Mesenchymal stem cell (in vitro differentiated cells and primary cell): ENCODE results near the gene BTG4.

ENCODE experiments used
- DNase-seq: peaks from one replicate; pipeline ENCODE4 v3.0.0-alpha.2; 2013
- H2AFZ ChIP-seq: one replicate; pipeline ENCODE4 v1.6.1; 2013; ENCODE audit warnings: low read depth, mild to moderate bottlenecking, control low read depth, inconsistent platforms, low read length, moderate library complexity
- H2AK5ac ChIP-seq: 2 replicates; pipeline ENCODE4 v1.6.1; 2013; ENCODE audit warnings: low read length, moderate library complexity, mild to moderate bottlenecking, inconsistent platforms; ENCODE audit not compliant: severe bottlenecking
- H2BK120ac ChIP-seq: one replicate; pipeline ENCODE4 v1.6.1; 2013; ENCODE audit warnings: low read depth, mild to moderate bottlenecking, inconsistent platforms, low read length, moderate library complexity
- H2BK12ac ChIP-seq, 2 experiments: one replicate each; pipeline ENCODE4 v1.6.1; 2013; ENCODE audit warnings: inconsistent platforms in 2 of 2, low read length in 2 of 2, mild to moderate bottlenecking in 2 of 2, moderate library complexity in 2 of 2, control low read depth in 1 of 2
- H2BK15ac ChIP-seq: one replicate; pipeline ENCODE4 v1.6.1; 2013; ENCODE audit warnings: mild to moderate bottlenecking, low read depth, inconsistent platforms; ENCODE audit not compliant: poor library complexity, severe bottlenecking
- H2BK5ac ChIP-seq: 2 replicates; pipeline ENCODE4 v1.6.1; 2013; ENCODE audit warnings: low read depth, mild to moderate bottlenecking, low read length, control low read depth, inconsistent platforms; ENCODE audit not compliant: poor library complexity, severe bottlenecking
- H3K14ac ChIP-seq, 2 experiments: one replicate each; pipeline ENCODE4 v1.6.1; 2013; ENCODE audit warnings: inconsistent platforms in 2 of 2, low read length in 2 of 2, control low read depth in 1 of 2, mild to moderate bottlenecking in 1 of 2, moderate library complexity in 1 of 2
- H3K18ac ChIP-seq, 2 experiments: one replicate each; pipeline ENCODE4 v1.6.1; 2013; ENCODE audit warnings: inconsistent platforms in 2 of 2, low read length in 2 of 2, control low read depth in 1 of 2, low read depth in 1 of 2, mild to moderate bottlenecking in 1 of 2
- H3K23ac ChIP-seq, 2 experiments: one replicate each; pipeline ENCODE4 v1.6.1; 2013; ENCODE audit warnings: inconsistent platforms in 2 of 2, low read length in 2 of 2, mild to moderate bottlenecking in 2 of 2, moderate library complexity in 2 of 2, control low read depth in 1 of 2
- H3K27ac ChIP-seq: 2 replicates; pipeline ENCODE4 v1.5.1; 2013; ENCODE audit warnings: mild to moderate bottlenecking, moderate library complexity, low read length, control low read depth, inconsistent platforms; ENCODE audit not compliant: poor library complexity, severe bottlenecking
- H3K27me3 ChIP-seq, 2 experiments: 2 replicates each; pipeline versions ENCODE4 v1.6.1 to v1.7.0; 2013; ENCODE audit warnings: low read length in 2 of 2, mild to moderate bottlenecking in 2 of 2, moderate library complexity in 2 of 2, control low read depth in 1 of 2, inconsistent platforms in 1 of 2; ENCODE audit not compliant: control insufficient read depth in 1 of 2, insufficient read depth in 1 of 2
- H3K36me3 ChIP-seq, 2 experiments: 2 replicates each; pipeline versions ENCODE4 v1.6.1 to v1.7.0; 2013; ENCODE audit warnings: low read length in 2 of 2, control low read depth in 1 of 2, inconsistent platforms in 1 of 2, low read depth in 1 of 2, mild to moderate bottlenecking in 1 of 2; ENCODE audit not compliant: insufficient read depth in 2 of 2, control insufficient read depth in 1 of 2
- H3K4ac ChIP-seq, 2 experiments: one replicate each; pipeline ENCODE4 v1.6.1; 2013; ENCODE audit warnings: inconsistent platforms in 2 of 2, low read length in 2 of 2, mild to moderate bottlenecking in 2 of 2, moderate library complexity in 2 of 2, control low read depth in 1 of 2, low read depth in 1 of 2
- H3K4me1 ChIP-seq: 2 replicates; pipeline ENCODE4 v1.6.1; 2013; ENCODE audit warnings: low read depth, low read length, control low read depth; ENCODE audit not compliant: control insufficient read depth, insufficient read depth
- H3K4me2 ChIP-seq: 2 replicates; pipeline ENCODE4 v1.6.1; 2013; ENCODE audit warnings: low read length, mild to moderate bottlenecking, inconsistent platforms; ENCODE audit not compliant: poor library complexity, severe bottlenecking
- H3K4me3 ChIP-seq, 2 experiments: 2 replicates each; pipeline versions ENCODE4 v1.5.1 to v1.7.0; 2013; ENCODE audit warnings: low read length in 2 of 2, mild to moderate bottlenecking in 2 of 2, control low read depth in 1 of 2, low read depth in 1 of 2; ENCODE audit not compliant: insufficient read depth in 1 of 2
- H3K79me1 ChIP-seq: replicated peaks from 2 replicates; pipeline ENCODE4 v1.6.1; 2013; ENCODE audit warnings: mild to moderate bottlenecking, control low read depth, low read length, inconsistent platforms; ENCODE audit not compliant: poor library complexity, severe bottlenecking
- H3K9ac ChIP-seq: 2 replicates; pipeline ENCODE4 v1.7.0; 2013; ENCODE audit warnings: mild to moderate bottlenecking, low read length, moderate library complexity
- H3K9me3 ChIP-seq: 2 replicates; pipeline ENCODE4 v1.7.0; 2013; ENCODE audit warnings: mild to moderate bottlenecking, low read length; ENCODE audit not compliant: control insufficient read depth
- H4K8ac ChIP-seq: one replicate; pipeline ENCODE4 v1.6.1; 2013; ENCODE audit warnings: inconsistent platforms, mild to moderate bottlenecking, low read length, moderate library complexity
- H4K91ac ChIP-seq: one replicate; pipeline ENCODE4 v1.6.1; 2013; ENCODE audit warnings: mild to moderate bottlenecking, low read length, inconsistent platforms
- WGBS: methylation state at CpG from one replicate; pipeline ENCODE4 v1.1.7; 2013; ENCODE audit warnings: mixed read lengths; 5-methylcytosine and 5-hydroxymethylcytosine counted together

Gene BTG4

DNA sequence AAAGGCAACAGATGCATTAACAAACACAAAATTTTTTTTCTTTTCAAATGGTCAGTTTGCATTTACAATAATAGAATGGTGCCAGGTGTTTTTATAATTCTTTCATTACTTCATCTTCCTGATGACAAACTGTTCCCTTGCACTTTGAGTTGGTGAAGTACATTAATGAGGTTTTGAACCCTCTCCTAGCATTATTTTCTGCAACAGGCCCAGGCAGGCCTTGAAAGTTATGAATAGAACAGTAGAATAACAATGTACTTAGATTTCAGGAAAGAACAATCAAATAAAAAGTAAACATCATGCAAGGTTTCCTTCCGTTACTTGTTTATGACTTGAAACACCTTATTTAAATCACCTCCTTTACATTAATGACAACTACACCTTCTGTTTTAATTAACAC, 9.6 kb downstream of the BTG4 start:
- Histone ChIP-seq H4K91ac (no peak overlapping the region), H2AFZ (no peak overlapping the region), H3K4ac (no peak overlapping the region)

DNA sequence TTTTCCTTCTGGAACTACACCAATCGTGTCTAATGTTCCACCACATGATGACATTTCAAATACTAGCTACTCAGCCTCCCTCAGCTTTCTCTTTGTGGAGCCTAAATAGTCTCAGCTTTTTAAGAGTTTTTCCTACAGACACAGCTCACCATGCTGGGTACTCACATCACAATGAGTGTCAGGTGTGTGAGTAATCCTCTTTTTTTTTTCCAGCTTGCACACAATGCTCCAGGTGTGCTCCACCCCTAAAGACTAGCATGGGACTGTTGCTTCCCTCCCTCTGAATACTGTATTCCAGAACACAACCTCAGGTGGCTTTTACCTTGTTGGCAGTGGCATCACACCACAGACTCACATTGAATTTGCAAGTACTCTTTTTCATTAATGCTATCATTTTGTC, 11.7 kb downstream of the BTG4 start:
- Histone ChIP-seq H2BK5ac (no peak overlapping the region), H3K18ac (no peak overlapping the region), H3K36me3 (no peaks in the 10 kb centered on the region), H3K79me1 (no peaks in the 10 kb centered on the region), H3K4ac (no peak overlapping the region), H3K27me3 (no peaks in the 10 kb centered on the region), H2BK12ac (no peak overlapping the region), H3K23ac (no peak overlapping the region), H2BK15ac (no peak overlapping the region), H3K9me3 (no peaks in the 10 kb centered on the region), H3K4me1 (no peaks in the 10 kb centered on the region), H3K14ac (no peak overlapping the region), H3K4me3 (no peak overlapping the region), H3K27ac (no peak overlapping the region), H3K9ac (no peak overlapping the region), H4K91ac (no peak overlapping the region), H2AFZ (no peak overlapping the region), H2AK5ac (no peak overlapping the region), H2BK120ac (no peak overlapping the region), H3K4me2 (no peak overlapping the region), H4K8ac (no peak overlapping the region)
- DNase-seq: no peak
- 92% methylated on average over 1 of the region's 1 CpG for WGBS

More for the DNA sequence above, 9.6 kb downstream of the BTG4 start:
- no peaks in the 10 kb centered on the region for H3K36me3 ChIP-seq
- H3K27me3 ChIP-seq: no peaks in the 10 kb centered on the region
- no peak overlapping the region for H2BK15ac ChIP-seq
- no peak overlapping the region for H3K4me3 ChIP-seq
- no peak overlapping the region for H3K27ac ChIP-seq
- H3K4me2 ChIP-seq: no peak overlapping the region
- no peak overlapping the region for H2BK120ac ChIP-seq
- H3K9ac ChIP-seq: no peak overlapping the region
- no peak for DNase-seq
- no peak overlapping the region for H3K23ac ChIP-seq
- H3K4me1 ChIP-seq: no peaks in the 10 kb centered on the region
- H2AK5ac ChIP-seq: no peak overlapping the region
- no peak overlapping the region for H3K14ac ChIP-seq
- H4K8ac ChIP-seq: no peak overlapping the region
- H3K9me3 ChIP-seq: no peaks in the 10 kb centered on the region
- WGBS: 91% methylated on average over 1 of the region's 1 CpG
- no peak overlapping the region for H2BK5ac ChIP-seq
- no peak overlapping the region for H2BK12ac ChIP-seq
- no peaks in the 10 kb centered on the region for H3K79me1 ChIP-seq
- no peak overlapping the region for H3K18ac ChIP-seq

GRCh38 chr11:111499483-111499882, 12.7 kb downstream of the BTG4 start:
- Histone ChIP-seq H2BK12ac (no peak overlapping the region), H2BK15ac (no peak overlapping the region), H2AFZ (no peak overlapping the region), H3K18ac (no peak overlapping the region), H3K36me3 (no peaks in the 10 kb centered on the region), H3K4me3 (no peak overlapping the region), H3K27me3 (no peaks in the 10 kb centered on the region), H3K14ac (no peak overlapping the region), H2BK120ac (no peak overlapping the region), H2AK5ac (no peak overlapping the region), H3K23ac (no peak overlapping the region), H3K4ac (no peak overlapping the region), H3K9ac (no peak overlapping the region), H3K4me1 (no peaks in the 10 kb centered on the region), H3K9me3 (no peaks in the 10 kb centered on the region), H3K4me2 (no peak overlapping the region), H4K8ac (no peak overlapping the region), H3K79me1 (no peaks in the 10 kb centered on the region), H2BK5ac (no peak overlapping the region), H3K27ac (no peak overlapping the region), H4K91ac (no peak overlapping the region)
- no peak for DNase-seq
- 97% methylated on average over 4 of the region's 5 CpGs for WGBS

- Histone ChIP-seq H2BK120ac (no peak overlapping the region), H3K4me3 (no peak overlapping the region), H3K79me1 (no peaks in the 10 kb centered on the region), H3K4ac (no peak overlapping the region), H3K4me1 (no peaks in the 10 kb centered on the region), H2BK5ac (no peak overlapping the region), H4K91ac (no peak overlapping the region), H4K8ac (no peak overlapping the region), H2AFZ (no peak overlapping the region), H3K4me2 (no peak overlapping the region), H2BK12ac (no peak overlapping the region), H2AK5ac (no peak overlapping the region), H3K9ac (no peak overlapping the region), H3K36me3 (no peaks in the 10 kb centered on the region), H3K23ac (no peak overlapping the region), H3K18ac (no peak overlapping the region), H3K9me3 (no peaks in the 10 kb centered on the region), H3K27ac (no peak overlapping the region), H2BK15ac (no peak overlapping the region), H3K27me3 (peaks cover 0 to 7% of the 10 kb centered on the region in 2 experiments), H3K14ac (no peak overlapping the region)
- no peak for DNase-seq
- 29% methylated on average over 1 of the region's 1 CpG for WGBS
Measured at GRCh38 chr11:111494040-111494439, 18.1 kb downstream of the BTG4 start.
